Subcutaneous adipose tissue (tissue), 4 donors: ENCODE measurements around the gene FARP2. TPM values are rescaled to one million over a fixed set of nuclear protein-coding genes. Genes with fewer than 3 reads are reported as not detected.

ENCODE experiments used
- total RNA-seq, 4 donors: library from RNA; depleted of rRNA; stranded (reverse); fragments of >200 nt; gene quantifications; one replicate each; pipeline ENCODE4 v1.1.0, GENCODE V29; 2016
- TF ChIP-seq, protein P1 (sequence below): fragments of 450-650 bp; IDR thresholded peaks from one replicate; pipeline ENCODE4 v1.5.1; 2016; ENCODE audit warnings: low read depth, mild to moderate bottlenecking, control low read depth, antibody characterized with exemption, moderate library complexity

The FARP2 gene
- total RNA-seq, 4 donors from 2014 or later = 27.4 to 49.1 (median 35.0) TPM

DNA sequence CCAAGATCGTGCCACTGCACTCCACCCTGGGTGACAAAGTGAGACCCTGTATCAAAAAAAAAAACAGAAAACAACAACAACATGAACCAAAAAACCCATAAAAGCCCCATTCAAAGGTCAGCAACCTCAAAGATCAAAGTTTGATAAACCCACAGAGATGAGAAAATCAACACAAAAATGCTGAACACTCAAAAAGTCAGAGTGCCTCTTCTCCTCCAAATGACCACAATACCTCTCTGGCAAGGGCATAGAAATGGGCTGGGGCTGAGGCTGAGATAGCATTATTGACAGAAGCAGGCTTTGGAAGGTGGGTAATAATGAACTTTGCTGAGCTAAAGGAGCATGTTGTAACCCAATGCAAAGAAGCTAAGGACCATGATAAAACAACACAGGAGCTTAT is 66.3 kb downstream of the FARP2 start:
- TF ChIP-seq, protein P1, sequence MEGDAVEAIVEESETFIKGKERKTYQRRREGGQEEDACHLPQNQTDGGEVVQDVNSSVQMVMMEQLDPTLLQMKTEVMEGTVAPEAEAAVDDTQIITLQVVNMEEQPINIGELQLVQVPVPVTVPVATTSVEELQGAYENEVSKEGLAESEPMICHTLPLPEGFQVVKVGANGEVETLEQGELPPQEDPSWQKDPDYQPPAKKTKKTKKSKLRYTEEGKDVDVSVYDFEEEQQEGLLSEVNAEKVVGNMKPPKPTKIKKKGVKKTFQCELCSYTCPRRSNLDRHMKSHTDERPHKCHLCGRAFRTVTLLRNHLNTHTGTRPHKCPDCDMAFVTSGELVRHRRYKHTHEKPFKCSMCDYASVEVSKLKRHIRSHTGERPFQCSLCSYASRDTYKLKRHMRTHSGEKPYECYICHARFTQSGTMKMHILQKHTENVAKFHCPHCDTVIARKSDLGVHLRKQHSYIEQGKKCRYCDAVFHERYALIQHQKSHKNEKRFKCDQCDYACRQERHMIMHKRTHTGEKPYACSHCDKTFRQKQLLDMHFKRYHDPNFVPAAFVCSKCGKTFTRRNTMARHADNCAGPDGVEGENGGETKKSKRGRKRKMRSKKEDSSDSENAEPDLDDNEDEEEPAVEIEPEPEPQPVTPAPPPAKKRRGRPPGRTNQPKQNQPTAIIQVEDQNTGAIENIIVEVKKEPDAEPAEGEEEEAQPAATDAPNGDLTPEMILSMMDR = no peak

GRCh38 chr2:241425368-241425767 is 69.3 kb downstream of the FARP2 start:
- TF ChIP-seq, protein P1 = no peak

GRCh38 chr2:241430178-241430577 is 74.1 kb downstream of the FARP2 start:
- TF ChIP-seq, protein P1 = no peak

- TF ChIP-seq, protein P1 = no peak
Measured at GRCh38 chr2:241432824-241433448, 76.9 kb downstream of the FARP2 start.

- TF ChIP-seq, protein P1 = no peak
Measured at GRCh38 chr2:241437179-241437578, 81.1 kb downstream of the FARP2 start.

GRCh38 chr2:241441492-241441891 is 85.4 kb downstream of the FARP2 start:
- TF ChIP-seq, protein P1 = no peak

GRCh38 chr2:241443486-241444223 is 87.6 kb downstream of the FARP2 start:
- TF ChIP-seq, protein P1 = no peak
